Measurements from ENCODE around the gene MTMR3.
"Not testable (repeated sequence)": the region's sequence is repeated elsewhere in the genome, so short reads cannot be mapped to it uniquely, and the experiment has no call there.

Gene MTMR3

DNA sequence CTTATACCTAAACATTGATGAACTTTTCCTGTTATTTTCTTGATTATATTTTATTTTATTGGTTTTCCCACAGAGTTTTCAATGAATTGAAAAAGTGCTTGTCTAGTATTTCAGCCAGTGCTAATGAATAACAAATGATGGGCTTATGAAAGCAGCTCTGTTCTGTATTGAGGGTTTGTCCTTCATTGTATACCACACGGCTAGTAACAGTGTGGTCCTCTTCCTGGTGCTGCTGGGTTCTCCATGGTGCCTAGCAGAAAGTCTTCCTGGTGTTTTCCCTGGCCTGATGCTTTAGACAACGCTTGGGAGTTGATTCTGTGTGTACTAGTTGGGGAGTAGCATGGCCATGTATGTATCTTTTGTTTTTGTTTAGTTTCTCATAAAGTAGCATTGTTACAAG is 89.1 kb downstream of the MTMR3 start:
- DNase-seq = no peak

DNA sequence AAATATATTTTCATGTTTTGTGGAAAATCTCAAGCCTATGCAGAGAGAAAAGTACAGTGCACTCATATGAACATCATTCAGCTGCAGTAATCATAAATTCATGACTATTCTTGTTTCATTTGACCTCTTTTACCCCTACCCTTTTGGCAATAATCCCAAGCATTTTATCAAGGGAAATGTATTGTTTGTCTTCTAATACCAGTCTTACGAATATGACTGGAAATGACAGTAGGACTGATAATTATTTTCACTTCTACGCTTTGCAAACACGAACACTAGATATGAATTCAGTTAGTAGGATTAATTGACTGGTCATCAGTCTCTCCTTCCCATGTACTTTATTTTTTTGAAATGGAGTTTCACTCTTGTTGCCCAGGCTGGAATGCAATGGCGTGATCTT is 90.3 kb downstream of the MTMR3 start:
- DNase-seq = no peak

DNA sequence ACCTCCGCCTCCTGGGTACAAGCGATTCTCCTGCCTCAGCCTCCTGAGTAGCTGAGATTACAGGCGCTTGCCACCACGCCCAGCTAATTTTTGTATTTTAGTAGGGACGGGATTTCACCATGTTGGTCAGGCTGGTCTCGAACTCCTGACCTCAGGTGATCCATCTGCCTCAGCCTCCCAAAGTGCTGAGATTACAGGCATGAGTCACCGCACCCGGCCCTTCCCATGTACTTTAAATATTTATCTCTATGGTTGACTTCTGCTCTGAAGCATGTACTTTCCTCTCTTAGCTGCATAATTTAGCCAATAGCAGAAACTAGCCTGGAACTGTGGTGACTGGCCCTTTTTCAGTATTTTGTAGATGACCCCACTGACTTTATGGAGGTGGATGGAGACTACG is 90.7 kb downstream of the MTMR3 start:
- DNase-seq = not testable (repeated sequence)

DNA sequence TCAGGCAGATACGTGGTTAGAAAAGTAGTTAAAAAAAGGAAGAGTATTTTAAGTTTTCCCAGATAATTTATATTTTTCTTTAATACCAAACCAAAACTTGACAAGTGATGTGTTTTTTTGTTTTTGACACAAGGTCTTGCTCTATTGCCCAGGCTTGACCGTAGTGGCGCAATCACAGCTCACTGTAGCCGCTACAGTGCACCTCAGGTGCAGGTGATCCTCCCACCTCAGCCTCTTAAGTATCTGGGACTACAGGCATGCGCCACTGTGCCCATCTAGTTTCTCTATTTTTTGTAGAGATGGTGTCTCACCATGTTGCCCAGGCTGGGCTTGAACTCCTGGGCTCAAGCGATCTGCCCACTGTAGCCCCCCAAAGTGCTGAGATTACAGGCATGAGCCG is 92.5 kb downstream of the MTMR3 start:
- DNase-seq = no peak

DNA sequence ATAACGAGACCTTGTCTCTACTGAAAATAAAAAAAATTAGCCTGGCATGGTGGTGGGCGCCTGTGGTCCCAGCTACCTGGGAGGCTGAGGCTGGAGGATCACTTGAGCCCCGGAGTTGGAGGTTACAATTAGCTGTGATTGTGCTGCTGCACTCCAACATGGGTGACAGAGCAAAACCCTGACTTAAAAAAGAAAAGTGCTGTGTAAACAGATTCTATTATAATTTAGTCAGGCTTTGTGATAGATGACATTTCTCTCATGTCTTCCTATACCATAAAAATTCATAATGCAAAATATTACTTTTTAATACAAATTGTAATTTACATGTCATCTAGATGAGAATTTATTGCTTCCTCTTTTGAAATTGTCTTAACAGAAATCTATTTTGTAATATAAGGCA is 94.1 kb downstream of the MTMR3 start:
- no peak for DNase-seq

DNA sequence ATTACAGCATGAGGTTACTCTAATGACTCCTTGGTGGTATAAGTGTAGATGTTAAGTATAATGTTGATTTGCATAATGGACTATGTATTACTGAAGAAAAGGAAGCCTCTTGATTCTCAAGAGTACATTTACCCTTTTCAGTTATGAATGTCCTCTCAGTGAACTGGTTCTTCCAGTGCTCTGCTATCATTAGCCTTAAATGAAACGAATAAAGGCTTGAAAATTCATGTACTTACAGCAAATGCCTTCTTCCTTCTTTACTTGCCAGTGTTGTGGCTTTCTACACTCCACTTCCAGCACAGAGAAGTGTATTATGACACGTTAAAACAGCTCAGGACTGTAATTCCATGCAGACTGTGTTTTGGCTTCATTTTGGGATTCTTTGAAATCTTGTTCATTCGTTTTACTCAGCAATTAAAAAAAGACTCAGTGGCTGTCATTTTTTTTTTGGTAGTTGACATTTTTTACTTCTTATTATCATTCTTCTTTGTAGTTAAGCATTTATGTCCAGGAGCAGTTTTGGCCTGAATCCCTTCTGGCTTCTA is 96.9 kb downstream of the MTMR3 start:
- no peak for DNase-seq

DNA sequence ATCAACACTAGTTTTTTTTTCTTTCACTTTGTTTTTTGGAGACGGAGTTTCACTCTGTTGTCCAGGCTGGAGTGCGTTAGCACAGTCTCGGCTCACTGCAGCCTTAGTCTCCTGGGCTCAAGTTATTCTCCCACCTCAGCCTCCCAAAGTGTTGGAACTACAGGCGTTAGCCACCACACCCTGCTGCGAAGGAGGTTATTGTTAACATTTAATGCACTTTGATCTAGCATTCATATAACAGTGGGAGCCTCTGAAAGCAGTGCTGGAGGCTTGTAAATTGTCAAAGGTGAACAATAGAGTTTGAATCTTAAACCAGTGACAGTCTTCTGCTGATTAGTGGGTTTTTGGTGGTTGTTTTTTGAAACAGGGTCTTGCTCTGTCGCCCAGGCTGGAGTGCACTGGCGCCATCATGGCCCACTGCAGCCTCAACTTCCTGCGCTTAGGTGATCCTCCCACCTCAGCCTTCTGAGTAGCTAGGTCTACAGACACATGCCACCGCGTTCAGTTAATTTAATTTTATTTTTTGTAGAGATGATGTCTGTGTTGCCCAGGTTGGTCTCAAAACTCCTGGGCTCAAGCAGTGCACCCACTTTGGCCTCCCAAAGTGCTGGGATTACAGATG is 100.4 kb downstream of the MTMR3 start:
- DNase-seq = no peak

DNA sequence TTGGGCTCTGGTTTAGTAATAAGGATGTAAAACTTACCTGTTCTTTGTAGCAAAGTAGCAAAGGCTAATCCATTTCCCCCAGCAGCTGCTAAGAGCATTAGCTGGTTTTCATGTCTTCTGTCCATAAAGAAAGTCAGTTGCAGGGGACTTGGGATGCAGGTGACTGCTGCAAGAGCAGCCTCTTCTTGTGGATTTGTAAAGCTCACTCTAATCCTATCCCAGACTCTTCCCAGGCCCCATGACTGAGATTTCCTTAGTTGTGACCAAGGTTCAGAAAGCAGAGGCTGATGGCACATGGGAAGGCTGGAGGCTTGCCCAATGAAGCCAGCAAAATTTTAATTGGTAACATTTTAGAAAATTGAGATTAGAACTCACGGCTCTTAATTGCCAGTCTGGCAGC is 102.9 kb downstream of the MTMR3 start:
- no peak for DNase-seq

DNA sequence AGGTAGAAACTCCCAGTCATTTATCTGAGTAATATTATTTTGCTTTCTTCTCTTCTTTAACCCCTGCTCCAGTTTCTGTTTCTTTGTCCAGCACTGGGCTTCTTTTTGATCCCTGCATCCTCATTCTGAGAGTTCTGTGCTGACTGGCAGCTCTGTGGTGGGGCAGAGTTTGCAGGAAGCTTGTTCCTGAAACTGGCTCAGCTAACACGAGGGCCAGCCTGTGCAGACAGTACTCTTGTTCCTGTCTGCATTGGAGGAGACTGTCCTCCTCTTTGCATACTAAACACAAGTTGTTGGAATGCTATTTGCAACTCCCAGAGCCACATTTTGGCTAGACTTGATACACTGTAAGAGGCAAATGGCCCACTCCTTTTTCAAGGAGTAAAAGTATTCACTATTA is 104.2 kb downstream of the MTMR3 start:
- no peak for DNase-seq

DNA sequence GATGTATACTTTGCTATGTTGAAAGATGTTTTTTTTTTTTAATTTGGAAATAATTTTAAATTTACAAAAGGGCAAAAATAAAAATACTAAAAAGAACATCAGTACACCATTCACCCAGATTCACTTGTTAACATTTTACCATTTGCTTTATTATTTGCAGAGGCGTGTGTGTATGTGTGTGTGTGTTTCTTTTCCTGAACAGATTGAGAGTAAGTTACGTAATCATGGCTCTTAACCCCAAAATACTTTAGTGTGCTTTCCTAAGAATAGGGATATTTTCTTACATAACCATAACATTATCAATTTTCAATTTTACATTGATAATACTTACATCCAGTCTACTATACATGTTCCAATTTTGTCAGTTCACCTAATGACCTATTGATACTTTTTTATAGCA is 105.7 kb downstream of the MTMR3 start:
- DNase-seq = no peak

DNA sequence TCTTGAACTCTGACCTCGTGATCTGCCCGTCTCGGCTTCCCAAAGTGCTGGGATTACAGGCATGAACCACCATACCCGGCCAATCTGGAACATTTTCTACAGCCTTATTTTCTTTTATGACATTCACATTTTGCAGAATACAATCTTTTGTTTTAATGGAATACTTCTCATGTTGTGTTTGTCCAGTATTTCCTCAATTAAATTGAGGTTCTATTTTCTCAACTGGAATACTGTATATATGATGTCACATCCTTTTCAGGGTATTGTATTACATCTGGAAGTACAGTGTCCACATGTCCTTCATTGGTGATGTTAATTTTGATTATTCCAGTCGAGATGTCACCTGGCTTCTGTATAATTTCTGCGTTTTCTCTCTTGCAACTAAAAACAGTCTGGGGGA is 106.5 kb downstream of the MTMR3 start:
- no peak for DNase-seq

DNA sequence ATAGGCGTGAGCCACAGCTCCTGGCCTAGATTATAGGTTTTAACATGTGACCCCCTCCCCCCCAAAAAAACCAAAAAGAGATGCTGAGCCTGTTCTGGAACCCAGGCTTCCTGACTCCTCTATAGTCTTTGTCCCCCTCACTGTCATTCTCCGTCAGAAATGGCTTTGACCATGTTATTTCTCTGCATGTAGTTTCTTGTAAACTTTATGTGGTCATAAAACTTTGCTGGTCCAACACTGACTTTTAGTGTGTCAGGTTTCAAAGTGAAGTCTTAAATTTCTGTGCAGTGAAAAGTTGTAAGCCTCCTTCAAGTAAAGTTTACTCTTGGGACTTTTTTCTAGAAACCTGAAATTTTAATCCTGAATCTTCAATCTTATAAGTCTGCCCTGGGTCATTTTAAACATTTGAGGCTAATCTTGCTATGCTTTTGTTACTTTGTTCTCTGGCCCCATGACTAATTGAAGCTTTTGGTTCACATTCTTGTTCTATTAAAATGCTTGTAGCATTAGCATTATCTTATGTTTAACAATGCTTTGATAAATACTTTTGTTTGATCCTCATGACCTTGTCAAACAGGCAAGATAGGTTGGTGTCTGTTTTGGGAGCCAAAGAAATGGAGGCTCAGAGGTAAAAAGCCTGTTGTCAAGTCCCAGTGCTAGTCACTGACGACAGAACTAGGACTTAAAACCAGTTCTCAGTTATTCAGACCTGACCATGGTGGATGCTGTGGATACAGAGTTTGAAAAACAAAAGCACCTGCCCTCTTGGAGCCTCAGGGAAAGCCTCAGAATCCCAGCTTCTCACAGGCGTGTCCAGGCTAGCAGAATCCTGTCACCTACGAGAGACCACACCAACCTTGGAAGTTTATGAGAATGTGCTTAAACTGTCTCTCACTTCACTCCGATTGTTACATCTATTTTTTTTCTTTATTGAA is 109.6 kb downstream of the MTMR3 start:
- DNase-seq = no peak

DNA sequence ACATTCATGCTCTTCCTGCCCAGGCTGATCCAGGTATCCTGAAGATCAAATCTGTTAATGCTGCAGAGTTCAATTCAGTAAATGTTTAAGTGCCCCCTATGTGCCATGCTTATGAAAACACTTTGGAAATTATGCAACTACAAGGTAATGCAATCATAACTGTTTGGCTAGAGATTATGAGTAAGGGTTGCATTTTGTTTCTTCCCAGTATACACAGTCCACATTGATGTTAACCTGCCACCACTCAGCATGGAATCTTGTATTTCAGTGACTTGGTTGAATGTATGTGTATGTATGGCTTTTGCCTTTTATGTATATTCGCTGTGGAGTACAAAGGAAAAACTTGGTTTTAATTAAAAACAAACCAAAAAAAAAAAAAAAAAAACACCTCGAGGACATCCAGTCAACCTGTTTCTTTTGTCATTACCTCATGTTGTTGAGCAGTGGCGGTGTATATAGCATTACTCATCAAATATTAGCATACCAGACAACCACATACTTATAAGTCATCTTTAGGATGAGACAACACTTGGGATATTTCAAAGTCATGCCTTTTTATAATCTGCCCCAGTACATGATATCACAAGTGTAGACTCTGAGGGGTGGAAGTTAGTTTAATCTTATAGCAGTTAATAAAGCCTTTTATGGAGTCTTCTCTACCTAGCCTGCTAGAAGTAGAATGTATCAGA is 111.2 kb downstream of the MTMR3 start:
- peak in 1 of 2 donors; percentile 8 for DNase-seq

DNA sequence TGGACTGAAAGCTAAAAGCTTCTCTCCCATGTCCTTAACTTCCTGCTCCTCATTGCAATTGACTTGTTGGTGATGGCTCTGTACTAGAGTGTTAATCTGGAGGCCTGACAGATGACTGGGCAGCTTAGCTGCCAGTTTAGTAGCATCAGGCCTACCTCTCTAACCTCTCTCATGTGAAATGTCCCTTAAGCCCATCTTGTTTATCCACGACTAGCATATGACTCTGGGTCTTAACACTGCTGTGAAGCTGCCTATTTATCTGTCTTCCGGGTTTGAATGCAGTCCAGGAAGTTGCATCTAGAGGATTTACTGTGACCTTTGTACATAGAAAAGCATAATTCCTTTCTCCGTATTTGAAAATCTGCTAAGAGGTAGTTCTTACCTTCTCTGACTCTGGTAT is 112.0 kb downstream of the MTMR3 start:
- DNase-seq = no peak

DNA sequence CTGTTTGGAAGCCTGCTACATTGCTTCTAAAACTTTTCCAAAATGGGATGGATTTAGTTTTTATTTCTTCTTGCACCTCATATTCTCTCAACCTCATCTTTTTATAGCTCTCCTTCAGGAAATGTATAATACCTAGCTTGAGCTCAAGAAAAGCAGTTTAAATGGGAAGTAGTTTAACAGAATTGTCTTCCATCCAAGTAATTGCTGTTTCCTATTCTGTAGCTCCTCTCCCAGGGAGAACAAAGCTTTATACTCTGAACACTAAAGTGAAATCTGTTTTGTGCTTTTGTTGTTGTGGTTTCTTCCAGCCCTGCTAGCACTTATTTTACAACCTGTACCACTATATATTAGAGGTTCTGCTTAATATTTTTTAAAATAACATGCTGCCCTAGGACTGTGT is 114.1 kb downstream of the MTMR3 start:
- no peak for DNase-seq

DNA sequence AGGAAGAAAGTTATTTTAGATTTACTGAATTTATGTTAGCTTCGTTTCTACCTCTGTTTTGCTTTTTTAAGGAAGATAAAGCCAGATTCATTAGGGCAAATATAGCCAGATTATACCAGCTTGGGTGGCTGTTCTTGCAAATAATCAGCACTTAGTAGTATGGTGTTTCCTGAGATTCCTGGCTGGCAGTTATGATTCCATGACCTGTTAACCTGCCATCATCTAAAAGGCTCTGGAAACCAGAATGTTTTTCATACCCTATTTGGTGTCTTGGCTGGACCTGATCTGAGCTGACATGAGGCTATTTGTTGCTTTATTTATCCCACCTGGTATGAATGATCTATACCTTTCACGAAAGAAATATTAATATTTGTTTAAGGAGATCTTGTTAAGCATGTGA is 114.5 kb downstream of the MTMR3 start:
- no peak for DNase-seq

DNA sequence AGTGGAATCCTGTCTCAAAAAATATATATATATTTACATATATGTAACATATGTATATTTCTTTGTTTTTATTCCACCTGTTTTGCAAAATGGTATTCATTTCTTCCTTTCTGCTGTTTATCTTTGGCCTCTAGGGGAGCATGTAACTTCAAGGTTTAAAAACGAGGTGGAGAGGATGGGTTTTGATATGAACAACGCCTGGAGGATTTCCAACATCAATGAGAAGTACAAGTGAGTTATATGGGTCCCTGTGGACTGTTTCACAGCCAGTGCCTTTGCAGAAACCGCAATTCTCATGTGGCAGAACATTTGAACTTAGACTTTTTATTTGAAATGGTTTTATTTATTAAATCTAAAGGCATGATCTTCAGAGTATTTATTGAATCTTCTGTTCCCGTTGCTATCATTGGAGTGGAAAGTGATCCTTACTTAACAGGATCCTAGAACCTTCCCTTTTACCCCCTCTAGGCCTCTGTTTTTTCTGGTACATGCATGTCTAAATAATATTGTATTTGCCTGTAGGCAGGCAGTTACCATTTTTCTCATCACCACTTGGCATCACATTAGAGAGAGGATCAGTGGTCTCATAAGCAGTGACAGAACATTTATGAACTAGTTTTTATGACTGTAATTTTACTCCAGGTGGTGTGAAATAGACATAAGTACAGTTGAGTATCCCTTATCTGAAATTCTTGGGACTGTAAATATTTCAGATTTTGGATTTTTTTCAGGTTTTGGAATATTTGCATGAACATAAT is 115.8 kb downstream of the MTMR3 start:
- no peak for DNase-seq

DNA sequence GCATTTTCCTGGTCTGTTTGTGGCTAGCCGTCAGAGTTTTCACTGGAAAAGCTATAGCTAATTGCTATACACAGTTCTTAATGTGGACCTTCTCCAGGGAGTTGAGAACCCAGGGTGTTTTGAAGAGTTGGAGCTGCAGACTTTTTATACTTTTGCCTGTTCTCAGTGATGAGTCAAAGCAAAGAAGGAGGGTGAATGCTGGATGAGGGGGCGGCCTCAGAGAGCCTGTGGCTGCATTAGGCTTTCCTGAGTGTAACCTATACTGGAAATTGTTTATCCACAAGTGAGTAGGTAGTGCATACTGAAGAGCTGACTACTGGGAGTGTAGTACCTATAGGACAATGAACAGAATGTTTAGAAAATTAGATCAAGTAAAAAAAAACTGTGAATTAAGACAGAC is 117.6 kb downstream of the MTMR3 start:
- DNase-seq = no peak

DNA sequence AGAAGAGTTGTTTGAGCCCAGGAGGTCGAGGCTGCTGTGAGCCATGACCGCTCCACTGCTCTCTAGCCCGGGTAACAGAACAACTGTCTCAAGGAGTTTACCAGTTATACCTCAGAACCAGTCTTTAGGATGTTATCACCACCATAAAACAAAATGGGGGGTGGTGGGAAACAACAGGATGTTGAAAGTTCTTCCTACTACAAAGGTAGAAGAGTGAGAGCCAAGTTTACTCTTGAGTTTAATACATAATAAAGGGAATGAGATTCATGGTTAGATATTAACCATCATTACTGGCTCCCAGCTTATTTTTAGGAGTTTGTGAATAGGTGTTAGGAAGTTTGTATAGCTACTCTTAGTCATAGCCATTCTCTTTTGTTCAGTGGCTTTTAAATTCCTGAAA is 118.5 kb downstream of the MTMR3 start:
- DNase-seq = no peak

DNA sequence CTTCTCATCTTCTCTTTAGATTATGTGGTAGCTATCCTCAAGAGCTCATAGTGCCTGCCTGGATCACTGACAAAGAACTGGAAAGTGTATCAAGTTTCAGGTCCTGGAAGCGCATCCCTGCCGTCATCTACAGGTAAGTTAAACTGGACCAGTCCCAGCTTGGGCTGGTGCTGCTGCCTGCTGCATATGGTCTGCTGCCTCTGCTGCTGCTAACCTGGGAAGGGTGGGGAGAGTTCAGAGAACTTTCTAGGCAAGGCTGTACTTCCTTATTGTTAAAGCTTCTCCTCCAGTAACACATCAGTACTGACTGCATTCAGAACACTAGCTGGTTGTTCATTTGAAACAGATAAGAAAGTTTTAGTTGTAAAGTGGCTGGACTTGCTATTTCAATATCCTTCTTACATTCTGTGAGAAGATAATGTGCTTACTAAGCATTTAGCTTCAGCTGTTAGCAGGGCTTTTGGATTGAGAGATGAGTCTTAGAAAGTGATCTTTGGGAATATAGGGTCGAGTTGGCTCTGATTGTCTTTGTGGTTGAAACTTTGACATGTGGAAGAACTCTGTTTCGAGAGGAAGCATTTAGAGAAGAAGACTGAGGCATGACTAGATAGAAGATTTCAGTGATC is 120.0 kb downstream of the MTMR3 start:
- no peak for DNase-seq

DNA sequence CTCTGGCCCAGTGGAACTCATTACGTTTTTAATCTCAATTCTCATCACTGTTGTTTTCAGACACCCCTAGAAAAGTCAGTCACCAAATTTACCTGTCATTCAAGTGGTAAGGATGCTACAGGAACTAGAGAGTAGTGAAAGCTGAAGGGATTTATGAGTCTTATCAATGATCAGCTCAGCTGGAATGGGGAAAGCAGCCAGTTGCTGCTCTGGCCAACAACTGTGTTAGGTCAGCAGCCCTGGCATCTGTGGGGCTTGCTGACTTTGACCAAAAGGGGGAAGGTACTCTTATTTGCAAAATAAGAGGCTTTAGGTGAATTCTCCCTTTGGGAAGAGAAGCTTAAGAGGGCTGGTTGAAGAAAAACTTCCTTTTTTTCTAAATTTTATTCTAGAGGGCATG is 121.1 kb downstream of the MTMR3 start:
- DNase-seq = no peak

DNA sequence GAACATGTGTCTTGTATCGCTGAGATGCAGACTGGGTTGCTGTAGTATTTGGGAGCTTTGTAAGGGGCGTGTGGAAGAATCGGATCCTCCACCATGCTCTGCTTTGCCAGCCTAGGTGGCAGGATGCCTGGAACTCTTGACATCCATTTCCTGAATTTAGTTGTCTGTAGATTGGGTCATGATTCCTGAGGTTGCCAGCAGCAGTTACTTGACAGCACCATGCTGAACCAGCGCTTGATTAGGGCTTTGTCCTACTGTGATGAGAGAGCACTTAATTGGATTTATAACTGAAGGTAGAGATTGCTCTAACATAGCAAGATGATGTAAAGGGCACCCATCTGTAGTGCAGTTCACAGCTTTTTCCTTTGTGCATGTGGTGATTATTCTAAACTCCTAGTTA is 121.7 kb downstream of the MTMR3 start:
- no peak for DNase-seq
